Stimulated activated CD4-positive, alpha-beta T cell treated with anti-CD3 and anti-CD28 coated beads, Interleukin-1b, Interleukin-23, amount 100 ng/mL, for 24 hours (primary cell): Measurements from ENCODE around the gene POMC.
"Not testable (repeated sequence)": the region's sequence is repeated elsewhere in the genome, so short reads cannot be mapped to it uniquely, and the experiment has no call there.

ENCODE experiments used
- DNase-seq, 4 experiments: peaks; one replicate each; pipeline ENCODE4 v3.0.0-alpha.2; 2020; ENCODE audit warnings: low read depth in 4 of 4, low spot score in 1 of 4

Gene POMC

DNA sequence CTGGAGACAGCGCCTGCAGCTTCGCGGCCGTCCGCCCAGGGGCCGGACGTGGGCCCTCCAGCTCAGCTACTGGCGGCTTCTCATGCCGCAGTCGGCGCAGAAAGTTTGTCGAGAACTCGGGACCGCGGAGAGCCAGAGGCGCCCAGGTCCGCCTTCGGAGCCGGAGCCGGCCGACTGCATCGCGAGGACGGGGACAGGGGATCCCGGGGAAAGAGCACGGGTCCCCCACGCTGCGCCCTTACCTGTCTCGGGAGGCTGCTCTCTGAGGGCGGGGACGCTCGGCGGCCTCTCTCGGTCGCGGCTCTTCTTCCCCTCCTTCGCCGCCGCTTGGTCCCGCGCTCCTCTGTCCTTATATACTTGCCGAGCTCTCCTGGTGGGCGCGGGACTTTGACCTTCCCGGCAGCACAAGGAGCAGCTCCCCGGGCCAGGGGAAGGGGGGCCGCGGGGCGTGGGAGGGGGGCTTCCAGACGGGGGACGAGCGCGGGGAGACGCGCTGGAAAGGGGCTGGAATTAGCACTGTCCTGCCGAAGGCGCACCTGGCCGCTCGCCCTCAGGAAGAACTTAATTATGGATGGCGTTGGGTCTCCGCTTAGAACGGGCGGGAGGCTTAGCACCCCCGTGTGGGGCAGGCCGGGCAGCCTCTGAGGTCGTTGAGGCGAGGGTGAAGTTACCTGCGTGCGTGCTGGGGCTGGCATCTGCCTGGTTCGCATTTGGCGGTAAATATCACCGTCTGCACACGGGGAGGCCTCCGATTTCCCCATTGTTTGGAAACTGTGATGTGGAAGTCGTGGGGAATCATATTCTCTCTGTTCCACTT, at the start of gene POMC:
POMC (minus strand) TSS at position 325 of the 817 bp plus-strand sequence. CDS start 3,808 bp downstream, outside the sequence.
- DNase-seq, result peak in 1 of 4 experiments; percentile 14

- DNase-seq, result no peak
These were observed 49.7 kb upstream of the POMC start for GRCh38 chr2:25218100-25218499.

DNA sequence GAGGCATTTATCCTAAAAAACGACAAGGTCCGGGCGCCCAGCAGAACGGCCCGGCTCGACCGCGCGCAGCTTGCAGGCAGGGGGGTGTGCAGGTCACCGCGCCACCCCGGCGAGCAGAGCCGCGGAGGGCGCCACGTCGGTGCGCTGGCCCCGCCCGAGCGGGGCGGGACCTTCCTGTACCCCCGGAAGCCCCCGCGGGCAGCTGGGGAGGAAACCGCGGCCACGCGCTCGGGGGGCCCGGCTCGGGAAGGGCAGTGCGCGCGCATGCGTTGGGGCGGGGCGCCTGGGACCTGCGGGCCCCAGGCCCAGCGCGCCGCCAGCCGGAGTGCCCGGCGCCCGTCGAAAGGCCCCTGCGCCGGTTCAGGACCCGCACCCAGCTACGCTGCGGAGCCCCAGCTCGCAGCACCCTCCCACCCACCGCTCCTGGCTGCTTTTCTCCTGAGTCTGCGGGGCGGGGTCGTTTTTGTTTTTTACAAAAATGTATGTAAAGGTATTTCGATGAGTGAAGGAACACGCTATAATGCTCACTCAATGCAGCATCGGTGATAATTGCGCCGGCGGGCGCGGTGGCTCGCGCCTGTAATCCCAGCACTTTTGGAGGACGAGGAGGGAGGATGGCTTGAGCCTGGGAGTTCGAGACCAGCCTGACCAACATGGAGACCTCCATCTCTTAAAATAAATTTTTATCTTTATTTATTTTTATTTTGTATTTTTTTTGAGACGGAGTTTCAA, 47.7 kb upstream of the POMC start:
- DNase-seq, result peak; percentile 57 to 78 (median 70)

- DNase-seq, result no peak
These were observed 46.9 kb upstream of the POMC start for GRCh38 chr2:25215232-25215631.

DNA sequence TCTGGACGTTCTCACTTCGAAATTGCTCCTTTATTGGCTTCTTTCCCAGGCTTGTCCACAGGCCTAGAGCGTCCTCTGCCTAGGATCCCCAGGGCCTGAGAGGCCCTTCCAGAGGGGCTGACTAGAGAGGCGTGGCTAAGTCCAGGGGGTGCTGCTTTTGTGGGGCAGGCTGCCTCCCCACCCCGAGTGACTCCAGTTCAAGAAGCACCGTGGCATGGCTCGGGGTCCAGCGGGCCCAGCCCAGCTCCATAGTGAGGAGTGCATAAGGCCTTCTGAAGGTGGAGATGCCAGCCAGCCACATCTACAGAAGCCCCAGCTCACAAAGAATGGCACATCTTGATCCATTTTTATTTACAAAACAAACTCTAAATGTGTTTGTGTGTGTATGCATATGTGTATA, 44.8 kb upstream of the POMC start:
- DNase-seq, result no peak

DNA sequence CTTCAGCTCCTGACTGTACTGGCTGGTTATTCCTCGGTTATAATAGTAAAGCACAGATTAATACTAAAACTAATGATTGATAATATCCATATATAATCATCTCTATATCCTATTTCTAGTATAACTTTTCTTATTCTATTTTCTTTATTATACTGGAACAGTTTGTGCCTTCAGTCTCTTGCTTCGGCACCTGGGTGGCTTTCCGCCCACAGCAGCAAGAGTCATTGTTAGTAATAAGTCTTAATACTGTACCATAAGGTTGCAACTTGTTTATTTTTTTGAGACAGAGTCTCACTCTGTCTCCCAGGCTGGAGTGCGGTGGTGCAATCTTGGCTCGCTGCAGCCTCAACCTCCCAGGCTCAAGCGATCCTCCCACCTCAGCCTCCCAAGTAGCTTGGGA, 42.5 kb upstream of the POMC start:
- not testable (repeated sequence) for DNase-seq

DNA sequence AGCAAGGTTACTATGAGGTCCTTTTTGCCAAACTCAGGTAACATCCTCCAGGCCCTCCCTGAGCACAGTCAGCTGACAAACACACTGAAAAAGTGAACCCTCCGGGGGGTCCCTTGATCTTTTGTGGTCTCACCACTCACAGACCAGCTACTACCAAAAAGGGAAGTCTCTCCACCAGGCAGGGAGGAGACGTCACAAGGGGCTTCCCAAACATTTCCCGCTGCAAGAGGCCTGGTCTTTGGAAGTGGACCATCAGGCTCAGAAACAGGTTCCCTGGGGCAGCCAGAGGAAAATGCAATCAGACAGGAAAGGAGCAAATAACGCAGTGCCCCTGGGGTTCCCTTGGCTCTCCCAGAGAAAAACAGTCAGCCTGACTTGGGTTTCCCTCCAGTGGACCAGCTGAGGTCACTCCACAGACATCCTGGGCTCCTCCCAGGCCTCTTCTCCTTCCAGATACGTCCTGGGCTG, 38.7 kb upstream of the POMC start:
- DNase-seq, result no peak

DNA sequence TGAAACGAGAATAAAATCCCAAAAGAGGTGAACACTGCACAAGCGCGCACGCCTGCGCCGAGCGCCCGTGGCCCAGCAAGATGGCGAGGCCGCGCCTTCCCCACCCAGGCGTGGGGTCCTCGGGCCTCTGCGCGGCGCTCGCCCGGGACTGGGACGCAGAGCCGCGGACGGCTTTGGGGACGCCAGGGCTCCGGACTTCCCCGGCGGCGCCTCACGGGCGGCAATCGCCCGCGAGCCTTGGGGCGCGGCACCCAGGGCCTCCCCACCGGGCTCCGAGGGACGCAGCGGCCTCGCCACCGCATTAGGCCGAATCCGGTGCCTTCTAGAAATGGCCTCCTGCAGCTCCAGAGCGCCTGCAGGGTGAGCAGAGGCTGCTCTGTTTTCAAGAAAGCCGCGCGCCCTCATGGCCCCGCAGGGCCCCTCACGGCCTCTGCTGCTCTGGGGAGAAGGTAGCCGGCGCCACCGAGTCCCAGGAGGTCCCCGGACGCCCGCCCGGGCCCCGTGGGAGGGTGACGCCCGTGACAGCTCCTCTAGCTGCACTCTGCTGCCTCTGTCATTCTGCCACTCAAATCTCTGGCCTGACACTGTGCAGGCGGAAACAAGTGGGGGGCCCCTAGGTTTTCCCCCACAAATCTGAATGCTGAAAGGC, 35.9 kb upstream of the POMC start:
- no peak for DNase-seq

- DNase-seq, result no peak
These were observed 33.9 kb upstream of the POMC start for GRCh38 chr2:25202275-25202674.

GRCh38 chr2:25201794-25202193, 33.4 kb upstream of the POMC start:
- no peak for DNase-seq

DNA sequence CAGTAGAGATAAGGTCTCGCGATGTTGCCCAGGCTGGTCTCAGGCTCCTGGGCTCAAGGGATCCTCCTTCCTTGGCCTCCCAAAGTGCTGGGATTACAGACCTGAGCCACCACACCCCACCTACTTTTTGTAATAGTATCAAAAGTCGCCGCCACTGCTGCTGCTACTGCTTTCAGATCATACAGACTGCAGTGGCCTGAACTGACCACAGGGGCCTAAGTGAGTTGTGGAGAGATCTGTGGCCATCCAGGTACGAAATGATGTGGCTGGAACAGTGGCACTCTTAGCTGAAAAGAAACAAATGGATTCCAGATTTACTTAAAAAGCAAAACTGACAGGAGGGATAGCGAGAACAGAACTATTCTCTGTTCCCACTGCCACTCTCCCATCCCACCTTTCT, 32.9 kb upstream of the POMC start:
- DNase-seq, result no peak

DNA sequence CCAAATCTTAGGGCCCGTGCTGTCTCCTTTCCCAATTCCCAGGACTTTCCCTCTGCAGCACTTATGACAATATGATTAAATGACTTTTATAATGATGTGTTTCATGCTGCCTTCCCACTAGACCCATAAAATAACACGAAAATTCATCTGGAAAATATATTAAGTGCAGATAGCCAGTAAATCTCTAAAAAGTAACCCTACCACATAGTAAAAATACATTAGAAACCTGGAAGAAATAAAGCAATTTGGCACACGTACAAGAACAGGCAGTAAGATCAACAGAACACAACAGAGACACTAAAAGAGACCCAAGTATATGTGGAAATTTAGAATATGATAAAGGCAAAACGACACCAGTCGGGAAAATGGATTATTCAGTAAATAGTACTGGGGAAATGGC, 30.2 kb upstream of the POMC start:
- no peak for DNase-seq

DNA sequence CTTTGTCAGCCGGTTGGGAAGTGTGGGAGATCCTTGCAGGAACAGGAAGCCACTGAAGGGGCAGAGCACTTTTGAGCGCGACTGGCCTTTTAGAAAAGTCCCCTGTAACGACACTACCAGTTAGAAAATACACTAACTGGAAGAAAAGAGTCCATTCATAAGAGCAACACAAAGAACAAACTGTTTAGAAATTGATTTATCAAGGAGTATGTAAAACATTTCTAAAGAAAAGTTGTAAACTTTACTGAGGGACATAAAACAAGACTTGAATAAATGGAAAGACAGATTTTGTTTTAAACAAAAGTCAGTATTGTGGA, 29.8 kb upstream of the POMC start:
- no peak for DNase-seq

DNA sequence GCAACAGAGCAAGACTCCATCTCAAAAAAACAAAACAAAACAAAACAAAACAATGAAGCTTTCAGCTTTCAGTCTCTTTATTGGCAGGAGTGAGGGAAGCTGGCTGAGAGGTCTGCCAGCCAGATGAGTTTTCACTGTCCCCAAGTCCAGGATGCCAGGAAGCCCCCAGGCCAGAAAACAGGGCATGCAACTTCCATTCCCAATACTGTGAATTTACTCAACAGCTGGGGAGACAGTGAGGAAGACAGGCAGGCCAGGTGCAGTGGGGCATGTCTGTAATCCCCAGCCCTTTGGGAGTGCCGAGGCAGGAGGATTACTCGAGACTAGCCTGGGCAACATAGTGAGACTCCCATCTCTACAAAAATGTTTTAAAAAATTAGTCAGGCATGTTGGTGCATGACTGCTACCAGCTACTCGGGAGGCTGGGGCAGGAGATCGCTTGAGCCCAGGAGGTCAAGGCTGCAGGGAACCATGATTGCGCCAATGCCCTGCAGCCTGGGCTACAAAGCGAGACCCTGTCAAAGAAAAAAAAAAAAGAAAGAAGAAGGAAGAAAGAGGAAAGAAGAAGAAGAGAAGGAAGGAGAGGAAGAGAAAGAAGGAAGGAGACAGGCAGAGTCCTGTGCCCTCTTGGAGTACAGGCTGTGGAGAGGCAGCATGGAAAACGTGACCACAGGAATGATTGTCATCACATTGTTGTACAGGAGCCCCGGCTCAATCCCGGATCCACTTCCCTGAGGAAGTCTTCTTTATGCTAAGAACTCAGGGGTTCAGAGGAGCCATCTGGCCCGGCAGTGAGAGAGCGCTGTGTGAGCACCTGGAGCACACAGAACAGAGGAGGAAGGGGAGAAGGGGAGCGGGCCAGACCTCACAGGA, 29.2 kb upstream of the POMC start:
- DNase-seq, result no peak

- no peak for DNase-seq
These were observed 26.3 kb upstream of the POMC start for GRCh38 chr2:25194576-25195122.

DNA sequence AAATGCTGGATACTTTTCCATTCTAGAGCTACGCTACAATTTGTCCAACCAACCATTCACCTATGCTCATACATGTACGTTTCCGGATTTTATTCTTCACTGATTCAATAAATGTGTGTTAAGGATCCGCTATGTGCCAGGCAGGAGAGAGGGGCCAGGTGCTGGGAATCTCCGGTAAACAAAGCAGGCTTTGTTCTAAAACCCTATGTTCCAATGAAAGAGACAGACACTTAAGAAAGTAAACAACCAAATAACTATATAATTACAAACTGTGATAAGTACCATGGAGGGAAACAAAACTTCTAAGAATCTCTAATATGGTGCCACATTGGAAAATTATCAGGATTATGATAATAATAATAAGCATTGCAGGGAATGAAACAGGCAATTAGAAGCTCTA, 22.2 kb upstream of the POMC start:
- DNase-seq, result no peak

- no peak for DNase-seq
These were observed 20.0 kb upstream of the POMC start for GRCh38 chr2:25188405-25188804.

DNA sequence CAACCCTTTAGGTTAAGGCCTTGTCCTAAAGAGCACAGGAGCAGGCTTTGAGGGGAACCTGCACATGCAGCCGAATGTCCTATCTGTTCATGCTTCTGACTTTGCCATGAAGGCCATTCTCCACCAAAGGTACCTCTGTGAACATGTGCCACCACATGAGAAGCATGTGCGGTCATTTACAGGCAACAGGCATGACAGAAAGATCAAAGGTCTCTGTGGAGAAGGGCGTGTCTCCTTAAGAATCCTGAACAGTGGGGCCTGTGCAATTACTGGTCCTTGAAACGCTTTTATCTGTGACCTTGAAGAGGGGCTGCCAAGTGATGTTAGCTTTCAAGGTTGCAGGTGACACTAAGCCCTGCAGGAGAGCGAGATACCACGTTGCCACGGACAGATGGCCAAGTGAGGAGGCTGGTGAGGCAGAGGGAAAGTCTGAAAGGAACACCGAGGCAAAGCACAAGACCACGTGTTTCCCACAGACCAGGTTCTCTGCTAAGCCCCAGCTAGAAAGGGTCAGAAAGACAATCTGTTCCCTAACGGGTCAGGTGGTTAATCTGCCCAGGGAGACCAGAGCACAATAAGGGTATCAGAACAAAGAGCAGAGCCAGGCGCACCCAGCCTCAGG, 19.5 kb upstream of the POMC start:
- no peak for DNase-seq

DNA sequence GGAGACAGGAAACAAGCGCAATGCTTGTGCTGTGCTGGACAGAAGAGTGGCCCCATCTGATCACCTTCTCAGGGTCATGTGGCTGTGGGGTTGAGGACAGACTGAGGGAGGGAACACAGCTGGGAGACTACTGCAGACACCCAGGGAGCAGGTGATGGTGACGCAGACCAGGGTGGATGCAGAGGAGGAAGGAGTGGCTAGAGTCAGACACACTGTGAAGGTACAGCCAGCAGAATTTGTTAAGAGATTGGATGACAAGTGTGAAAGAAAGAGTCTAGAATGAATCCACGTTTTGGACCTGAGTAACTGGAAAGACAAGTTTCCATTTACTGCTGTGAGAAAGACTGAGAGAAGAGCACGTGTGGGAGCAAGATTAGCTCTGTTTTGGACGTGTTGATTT, 15.9 kb upstream of the POMC start:
- no peak for DNase-seq

DNA sequence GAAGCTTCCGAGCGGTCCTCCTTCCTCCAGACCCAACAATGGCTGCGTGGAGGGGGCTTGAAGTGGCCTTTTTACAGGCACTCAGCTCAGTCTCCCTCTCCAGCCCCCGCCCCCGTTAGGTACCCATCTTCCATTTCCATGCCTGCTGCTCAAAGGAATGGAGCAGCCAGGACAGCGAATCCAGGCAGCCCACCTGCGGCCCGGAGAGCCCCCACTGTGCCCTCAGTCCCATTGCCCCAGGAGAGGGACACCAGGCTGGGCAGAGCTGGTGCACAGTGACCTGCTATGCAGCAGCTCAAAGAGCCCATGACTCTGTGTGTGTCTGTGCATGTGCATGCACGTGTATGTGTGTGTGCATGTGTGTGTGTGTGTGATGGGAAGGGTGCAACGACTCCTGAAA, 10.6 kb upstream of the POMC start:
- no peak for DNase-seq
